ENCODE data around the gene ZNF598.

GRCh38 chr16:2026461-2027023, 16.9 kb upstream of the ZNF598 start, which contains the start of gene NHERF2:
- TF ChIP-seq POLR2A (IDR thresholded peaks at IDR 0.05; ENCODE audit: low read length), result no peak
- TF ChIP-seq GATA1 (IDR thresholded peaks at IDR 0.05; ENCODE audit: low read depth, low read length), result no peak

All from erythroblast (primary cell).